GM12875 (cell line): ENCODE measurements around the gene LMCD1.
"Not testable (repeated sequence)": the region's sequence is repeated elsewhere in the genome, so short reads cannot be mapped to it uniquely, and the experiment has no call there.

Source experiments
- H3K4me3 ChIP-seq: one replicate; pipeline ENCODE4 v1.5.1; 2011; ENCODE audit warnings: low read depth, low read length, control low read depth
- TF ChIP-seq, protein P1 (sequence below): IDR thresholded peaks from 2 replicates; pipeline ENCODE4 v1.5.1; 2011; ENCODE audit warnings: low read depth, mild to moderate bottlenecking, control low read depth, inconsistent platforms, low read length, moderate library complexity, borderline replicate concordance; ENCODE audit not compliant: insufficient read depth

Gene LMCD1

DNA sequence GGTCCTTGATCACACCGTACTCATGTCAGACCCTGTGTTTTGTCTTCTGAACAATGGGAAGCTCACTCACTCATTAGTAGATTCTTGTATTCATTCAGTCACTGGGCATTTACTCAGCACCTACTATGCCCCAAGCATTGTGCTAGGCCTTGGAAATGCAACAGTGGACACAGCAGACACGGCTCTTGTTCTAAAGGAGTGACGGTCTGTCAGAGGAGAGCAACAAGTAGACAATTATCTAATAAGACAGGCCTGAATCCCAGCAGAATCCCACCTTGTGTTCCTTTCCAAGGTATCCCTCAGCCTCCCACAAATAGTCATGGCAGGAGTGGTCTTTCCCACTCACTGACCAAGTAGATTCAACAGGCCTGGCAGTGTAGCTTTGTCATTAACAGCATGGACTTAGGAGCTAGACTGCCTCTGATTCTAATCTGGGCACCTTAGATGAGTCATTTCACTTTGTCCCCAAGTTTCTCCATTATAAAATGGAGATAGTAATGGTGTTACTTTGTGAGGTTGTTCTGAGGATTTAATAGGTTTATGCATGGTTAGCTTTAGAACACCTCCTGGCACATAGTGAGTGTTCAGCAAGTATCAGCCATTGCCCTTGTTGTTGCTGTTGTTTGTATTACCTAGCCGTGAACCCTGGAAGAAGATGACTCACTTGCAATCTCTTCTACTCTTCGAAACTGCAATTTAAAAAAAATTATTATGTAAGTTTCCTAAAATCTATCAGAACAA lies 73.9 kb downstream of the LMCD1 start:
- no peak overlapping the region for H3K4me3 ChIP-seq
- TF ChIP-seq, protein P1, sequence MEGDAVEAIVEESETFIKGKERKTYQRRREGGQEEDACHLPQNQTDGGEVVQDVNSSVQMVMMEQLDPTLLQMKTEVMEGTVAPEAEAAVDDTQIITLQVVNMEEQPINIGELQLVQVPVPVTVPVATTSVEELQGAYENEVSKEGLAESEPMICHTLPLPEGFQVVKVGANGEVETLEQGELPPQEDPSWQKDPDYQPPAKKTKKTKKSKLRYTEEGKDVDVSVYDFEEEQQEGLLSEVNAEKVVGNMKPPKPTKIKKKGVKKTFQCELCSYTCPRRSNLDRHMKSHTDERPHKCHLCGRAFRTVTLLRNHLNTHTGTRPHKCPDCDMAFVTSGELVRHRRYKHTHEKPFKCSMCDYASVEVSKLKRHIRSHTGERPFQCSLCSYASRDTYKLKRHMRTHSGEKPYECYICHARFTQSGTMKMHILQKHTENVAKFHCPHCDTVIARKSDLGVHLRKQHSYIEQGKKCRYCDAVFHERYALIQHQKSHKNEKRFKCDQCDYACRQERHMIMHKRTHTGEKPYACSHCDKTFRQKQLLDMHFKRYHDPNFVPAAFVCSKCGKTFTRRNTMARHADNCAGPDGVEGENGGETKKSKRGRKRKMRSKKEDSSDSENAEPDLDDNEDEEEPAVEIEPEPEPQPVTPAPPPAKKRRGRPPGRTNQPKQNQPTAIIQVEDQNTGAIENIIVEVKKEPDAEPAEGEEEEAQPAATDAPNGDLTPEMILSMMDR = no peak

DNA sequence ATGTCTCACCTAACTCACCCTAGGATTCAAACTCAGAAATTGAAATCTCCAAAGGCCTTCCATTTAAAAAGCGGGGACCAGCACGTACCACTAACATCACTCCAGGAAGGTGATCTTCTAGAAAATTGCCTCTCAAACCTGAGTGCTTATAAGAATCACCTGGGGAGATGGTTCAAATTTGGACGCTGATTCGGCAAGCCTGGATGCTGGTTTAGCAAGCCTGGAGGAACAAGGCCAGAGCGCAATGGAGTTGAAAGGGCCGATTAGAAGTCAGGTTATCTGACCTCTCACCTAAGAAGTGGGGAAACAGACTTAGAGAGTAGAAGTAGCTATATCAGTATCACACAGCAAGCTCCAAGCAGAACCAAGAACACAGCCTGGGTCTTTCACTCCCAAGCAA lies 74.8 kb downstream of the LMCD1 start:
- TF ChIP-seq, protein P1 = no peak
- no peak overlapping the region for H3K4me3 ChIP-seq

DNA sequence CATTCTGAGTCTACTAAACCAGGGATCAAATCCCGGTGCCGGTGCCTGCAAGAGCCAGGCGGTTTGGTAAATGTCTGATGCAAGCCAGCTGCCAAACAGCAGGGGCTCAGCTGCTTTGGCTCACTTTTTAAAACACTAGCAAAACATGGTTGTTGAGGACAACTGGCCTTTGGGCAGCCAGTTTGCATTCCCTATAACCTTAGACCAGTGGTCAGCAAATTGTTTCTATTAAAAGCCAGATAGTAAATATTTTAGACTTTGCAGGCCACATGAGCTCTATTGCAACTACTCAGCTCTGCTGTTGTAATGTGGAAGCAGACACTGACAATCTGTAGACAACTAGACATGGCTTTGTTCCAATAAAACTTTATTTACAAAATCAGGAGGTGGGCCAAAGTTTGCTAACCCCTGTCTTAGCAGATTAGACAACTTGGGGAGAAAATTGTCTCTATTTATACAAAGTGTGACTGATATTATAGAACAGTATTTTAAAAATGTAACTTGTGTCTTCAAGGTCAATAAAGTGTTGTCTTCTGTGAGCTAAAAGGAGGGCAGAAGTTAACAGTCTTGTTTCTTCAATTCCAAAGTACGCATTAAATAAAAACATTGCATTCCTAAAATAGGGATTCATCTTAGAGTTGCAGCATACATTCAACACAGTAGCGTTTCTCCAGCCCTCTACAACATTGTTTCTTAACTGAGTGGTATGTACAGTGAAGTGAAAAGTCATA lies 75.4 kb downstream of the LMCD1 start:
- TF ChIP-seq, protein P1 = no peak
- H3K4me3 ChIP-seq = no peak overlapping the region

DNA sequence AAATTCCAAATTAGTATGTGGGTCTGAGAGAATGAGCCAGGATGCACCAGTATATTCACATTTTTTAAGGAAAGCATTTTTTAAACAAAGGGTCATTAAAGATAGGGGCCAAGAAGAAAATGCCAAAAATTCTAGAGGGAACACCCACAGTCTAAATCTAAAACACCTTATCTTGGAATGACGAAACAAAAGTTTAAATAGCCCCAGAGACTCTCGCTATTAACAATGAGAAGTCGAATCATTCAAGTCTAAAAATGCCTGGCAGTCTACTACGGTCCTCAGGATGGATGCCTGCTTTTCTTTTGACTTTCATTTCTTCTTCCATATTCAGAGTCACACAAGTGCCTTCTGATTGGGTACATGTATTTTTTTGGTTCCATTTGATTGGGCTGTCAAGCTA lies 76.7 kb downstream of the LMCD1 start:
- no peak overlapping the region for H3K4me3 ChIP-seq
- TF ChIP-seq, protein P1 = no peak

DNA sequence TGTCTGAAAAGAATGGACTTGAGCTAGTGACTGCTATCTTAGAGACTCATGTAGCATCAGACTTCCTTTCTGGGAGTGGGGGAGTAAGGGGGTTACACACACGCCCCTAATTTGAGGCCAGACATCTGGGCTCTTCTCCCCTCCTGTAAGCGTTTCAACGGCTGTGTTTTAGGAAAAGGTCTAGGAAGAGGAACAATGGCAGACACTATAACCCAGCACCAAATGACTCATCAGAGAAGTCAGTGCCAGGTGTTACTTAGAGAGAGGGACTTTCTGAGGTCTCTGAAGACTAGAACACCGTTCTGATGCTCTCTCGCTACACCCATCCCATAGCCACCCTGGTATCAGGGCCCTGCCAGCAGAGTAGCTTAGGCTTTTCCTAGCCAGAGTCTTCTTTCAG lies 77.5 kb downstream of the LMCD1 start:
- TF ChIP-seq, protein P1 = no peak
- H3K4me3 ChIP-seq = no peak overlapping the region

DNA sequence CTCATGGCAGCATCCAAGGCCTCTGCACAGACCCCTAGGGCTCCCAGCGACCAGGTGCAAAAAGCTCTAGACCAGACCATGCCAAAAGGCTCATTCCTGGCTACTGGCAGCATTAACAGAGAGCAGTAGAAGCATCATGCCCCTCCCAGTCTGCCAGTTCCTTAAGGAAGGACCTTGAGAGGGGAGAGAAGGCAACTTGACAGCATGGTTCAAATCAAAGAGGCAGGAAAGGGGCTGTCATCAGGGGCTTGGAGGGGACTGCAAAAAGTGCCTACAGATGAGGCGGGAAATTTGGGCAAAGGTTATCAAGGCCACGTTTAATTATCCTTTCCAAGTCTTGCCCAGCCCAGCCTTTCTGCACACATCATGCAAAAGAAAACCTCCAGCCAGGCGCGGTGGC lies 78.3 kb downstream of the LMCD1 start:
- TF ChIP-seq, protein P1 = no peak
- H3K4me3 ChIP-seq = no peak overlapping the region

DNA sequence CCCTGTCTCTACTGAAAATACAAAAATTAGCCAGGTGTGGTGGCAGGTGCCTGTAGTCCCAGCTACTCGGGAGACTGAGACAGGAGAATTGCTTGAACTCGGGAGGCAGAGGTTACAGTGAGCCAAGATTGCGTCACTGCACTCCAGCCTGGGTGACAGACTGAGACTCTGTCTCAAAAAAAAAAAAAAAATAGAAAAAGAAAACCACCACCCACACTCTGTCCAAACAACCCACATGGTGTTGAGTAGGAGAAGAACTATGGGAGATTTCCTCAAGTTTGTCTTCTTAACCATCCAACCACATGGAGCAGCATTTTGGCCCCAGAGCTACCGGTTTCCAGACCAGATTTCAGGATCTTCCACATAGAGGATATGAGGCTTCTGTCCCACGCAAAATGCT lies 78.8 kb downstream of the LMCD1 start:
- not testable (repeated sequence) for H3K4me3 ChIP-seq

DNA sequence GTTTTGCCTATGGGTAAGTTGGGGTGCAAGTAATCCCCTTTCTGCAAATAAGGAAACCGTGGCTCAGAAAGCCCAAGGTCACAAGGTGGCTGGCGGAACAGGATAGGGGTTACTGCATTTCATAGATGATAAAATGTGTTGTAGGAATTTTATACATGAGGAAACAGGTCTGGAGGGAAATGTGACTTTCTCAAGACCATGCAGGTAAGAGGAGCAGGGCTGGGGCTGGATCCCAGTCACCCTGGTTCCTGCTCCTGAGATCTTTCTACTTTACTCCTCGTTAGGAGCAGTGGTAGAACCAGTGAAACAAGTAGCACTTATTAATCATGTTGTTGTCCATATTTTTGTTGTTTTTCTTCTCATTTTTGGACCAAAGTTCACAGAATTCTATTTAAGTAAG lies 79.8 kb downstream of the LMCD1 start:
- TF ChIP-seq, protein P1 = no peak
- H3K4me3 ChIP-seq = no peak overlapping the region
